OCI-LY7 (cell line): Measurements from ENCODE around the gene HOOK2. TPM values are rescaled to one million over a fixed set of nuclear protein-coding genes. Genes with fewer than 3 reads are reported as not detected.
"Not testable (repeated sequence)": the region's sequence is repeated elsewhere in the genome, so short reads cannot be mapped to it uniquely, and the experiment has no call there.

Experiments
- BruUV-seq: library from RNA; stranded (reverse); fragments of 400-500 nt; replicated peaks from 2 replicates; lab custom pipeline; 2021; lab: Mats Ljungman, UMichigan
- CTCF ChIA-PET: fragments of 300-600 bp; sonication (Branson Sonifier 250); formaldehyde crosslinking; loops from one replicate; lab custom pipeline; 2022; ENCODE audit warnings: antibody characterized with exemption; ENCODE audit not compliant: unreplicated experiment; lab: Charles Lee
- POLR2A ChIA-PET: fragments of 300-600 bp; sonication (Branson Sonifier 250); formaldehyde crosslinking; loops from one replicate; lab custom pipeline; 2022; ENCODE audit warnings: antibody characterized with exemption; lab: Charles Lee
- DNase-seq: peaks from one replicate; pipeline ENCODE4 v3.0.0-alpha.2; 2015; ENCODE audit warnings: low spot score
- H2AFZ ChIP-seq: fragments of 200-600 bp; sonication (generic), shearing (Covaris generic); 2 replicates; pipeline ENCODE4 v1.6.1; 2014; ENCODE audit warnings: mild to moderate bottlenecking, antibody characterized with exemption, low read length, moderate library complexity
- H3K27ac ChIP-seq: fragments of 200-600 bp; sonication (generic); 2 replicates; pipeline ENCODE4 v1.5.1; 2014; ENCODE audit warnings: mixed run types, low read depth, mild to moderate bottlenecking, moderate library complexity, low read length, inconsistent platforms; ENCODE audit not compliant: poor library complexity, severe bottlenecking
- H3K36me3 ChIP-seq: fragments of 200-600 bp; sonication (generic); 2 replicates; pipeline ENCODE4 v1.6.1; 2014; ENCODE audit warnings: mild to moderate bottlenecking, antibody characterized with exemption, low read length, moderate library complexity, mixed read lengths; ENCODE audit not compliant: insufficient read depth
- H3K4me1 ChIP-seq: fragments of 200-600 bp; sonication (generic); 2 replicates; pipeline ENCODE4 v1.5.1; 2014; ENCODE audit warnings: mild to moderate bottlenecking, low read length; ENCODE audit not compliant: insufficient read depth, poor library complexity, severe bottlenecking
- H3K4me2 ChIP-seq: fragments of 200-600 bp; sonication (generic); 2 replicates; pipeline ENCODE4 v1.6.1; 2014; ENCODE audit warnings: mild to moderate bottlenecking, low read length
- H3K4me3 ChIP-seq: fragments of 200-600 bp; sonication (generic); 2 replicates; pipeline ENCODE4 v1.5.1; 2014; ENCODE audit warnings: mild to moderate bottlenecking, low read depth, low read length; ENCODE audit not compliant: poor library complexity, severe bottlenecking
- H3K79me2 ChIP-seq: fragments of 200-600 bp; sonication (generic); 2 replicates; pipeline ENCODE4 v1.6.1; 2016; ENCODE audit warnings: low read depth, mild to moderate bottlenecking, low read length, moderate library complexity, mixed read lengths; ENCODE audit not compliant: insufficient read depth
- H3K9me2 ChIP-seq: fragments of 200-600 bp; sonication (generic); 2 replicates; pipeline ENCODE4 v1.6.1; 2016; ENCODE audit warnings: mild to moderate bottlenecking, low read length, mixed read lengths; ENCODE audit not compliant: insufficient read depth
- H3K9me3 ChIP-seq: fragments of 200-600 bp; sonication (generic); 2 replicates; pipeline ENCODE4 v1.6.1; 2014; ENCODE audit warnings: mild to moderate bottlenecking, mixed run types, low read length, mixed read lengths
- H4K20me1 ChIP-seq: fragments of 200-600 bp; sonication (generic); 2 replicates; pipeline ENCODE4 v1.6.1; 2014; ENCODE audit warnings: mild to moderate bottlenecking, antibody characterized with exemption, low read length, moderate library complexity, mixed read lengths; ENCODE audit not compliant: insufficient read depth
- EZH2phosphoT487 ChIP-seq: fragments of 200-600 bp; sonication (generic); IDR thresholded peaks from 2 replicates; pipeline ENCODE4 v1.6.1; 2018; ENCODE audit warnings: low read depth, borderline replicate concordance, mild to moderate bottlenecking, mixed run types, antibody characterized with exemption, low read length, moderate library complexity, mixed read lengths
- intact Hi-C: fragments of 100-400 bp; cut with micrococcal nuclease; formaldehyde crosslinking; loops from one replicate; pipeline ENCODE4 v1.10.0; 2022; ENCODE audit not compliant: unreplicated experiment
- total RNA-seq, 2 experiments: library from RNA; depleted of rRNA in 1 of 2; stranded (reverse); fragments of >200 nt in 1 of 2; shearing (Covaris generic) in 1 of 2; gene quantifications; 2 replicates each; pipeline ENCODE4 v1.2.3, GENCODE V29; 2014 to 2022
- TF ChIP-seq, protein P1 (sequence below): fragments of 200-600 bp; sonication (generic); conservative IDR thresholded peaks from 2 replicates; pipeline ENCODE4 v1.5.1; 2014; ENCODE audit warnings: mild to moderate bottlenecking, antibody characterized with exemption, low read length, moderate library complexity, mixed read lengths

Gene HOOK2
- total RNA-seq, 2 experiments from 2014 or later, result 9.1 to 28.8 TPM

- Histone ChIP-seq H3K4me1 (peaks cover 41% of the 10 kb centered on the region), H3K36me3 (peaks cover 65% of the 10 kb centered on the region), H2AFZ (no peak overlapping the region), H3K4me2 (no peak overlapping the region), H3K9me3 (no peaks in the 10 kb centered on the region), H3K27ac (no peak overlapping the region), H3K9me2 (no peaks in the 10 kb centered on the region), H3K79me2 (peaks cover 57% of the 10 kb centered on the region), H3K4me3 (no peak overlapping the region), H4K20me1 (peaks cover 9% of the 10 kb centered on the region)
- intact Hi-C loops, result no loop called here
- peak; percentile 10 for DNase-seq
- TF ChIP-seq EZH2phosphoT487, result no peak
- TF ChIP-seq, protein P1, sequence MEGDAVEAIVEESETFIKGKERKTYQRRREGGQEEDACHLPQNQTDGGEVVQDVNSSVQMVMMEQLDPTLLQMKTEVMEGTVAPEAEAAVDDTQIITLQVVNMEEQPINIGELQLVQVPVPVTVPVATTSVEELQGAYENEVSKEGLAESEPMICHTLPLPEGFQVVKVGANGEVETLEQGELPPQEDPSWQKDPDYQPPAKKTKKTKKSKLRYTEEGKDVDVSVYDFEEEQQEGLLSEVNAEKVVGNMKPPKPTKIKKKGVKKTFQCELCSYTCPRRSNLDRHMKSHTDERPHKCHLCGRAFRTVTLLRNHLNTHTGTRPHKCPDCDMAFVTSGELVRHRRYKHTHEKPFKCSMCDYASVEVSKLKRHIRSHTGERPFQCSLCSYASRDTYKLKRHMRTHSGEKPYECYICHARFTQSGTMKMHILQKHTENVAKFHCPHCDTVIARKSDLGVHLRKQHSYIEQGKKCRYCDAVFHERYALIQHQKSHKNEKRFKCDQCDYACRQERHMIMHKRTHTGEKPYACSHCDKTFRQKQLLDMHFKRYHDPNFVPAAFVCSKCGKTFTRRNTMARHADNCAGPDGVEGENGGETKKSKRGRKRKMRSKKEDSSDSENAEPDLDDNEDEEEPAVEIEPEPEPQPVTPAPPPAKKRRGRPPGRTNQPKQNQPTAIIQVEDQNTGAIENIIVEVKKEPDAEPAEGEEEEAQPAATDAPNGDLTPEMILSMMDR, result no peak
- no TSS peak for BruUV-seq
- ChIA-PET POLR2A (no interaction called here), CTCF (no interaction called here)
These were observed 45.3 kb downstream of the HOOK2 start for GRCh38 chr19:12730064-12730463.

DNA sequence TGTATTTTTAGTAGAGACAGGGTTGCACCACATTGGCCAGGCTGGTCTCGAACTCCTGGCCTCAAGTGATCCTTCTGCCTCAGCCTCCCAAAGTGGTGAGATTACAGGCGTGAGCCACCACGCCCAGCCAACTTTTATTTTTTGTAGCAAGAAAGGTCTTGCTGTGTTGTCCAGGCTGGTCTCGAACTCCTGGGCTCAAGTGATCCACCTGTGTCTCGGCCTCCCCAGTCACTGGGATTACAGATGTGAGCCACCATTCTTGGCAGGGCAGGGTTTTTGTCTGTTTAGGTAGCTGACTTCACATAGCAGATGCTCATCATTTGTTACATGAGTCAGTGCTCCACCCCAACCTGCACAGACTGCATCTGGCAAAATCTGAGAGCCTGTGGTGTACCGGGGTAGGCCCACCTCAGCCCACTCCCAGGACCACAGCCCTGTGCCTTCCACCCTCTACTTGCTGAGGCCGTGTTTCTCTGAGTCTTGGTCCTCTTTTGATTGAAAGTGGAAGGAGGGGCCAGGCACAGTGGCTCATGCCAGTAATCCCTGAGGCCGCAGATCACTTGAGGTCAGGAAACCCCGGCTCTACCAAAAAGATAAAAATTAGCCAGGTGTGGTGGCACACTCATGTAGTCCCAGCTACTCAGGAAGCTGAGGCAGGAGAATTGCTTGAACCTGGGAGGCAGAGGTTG, 47.5 kb downstream of the HOOK2 start:
- Histone ChIP-seq H3K4me1 (peaks cover 41% of the 10 kb centered on the region), H3K9me2 (no peaks in the 10 kb centered on the region), H4K20me1 (peaks cover 5% of the 10 kb centered on the region), H3K79me2 (peaks cover 49% of the 10 kb centered on the region), H3K9me3 (no peaks in the 10 kb centered on the region), H3K27ac (no peak overlapping the region), H3K36me3 (peaks cover 61% of the 10 kb centered on the region), H2AFZ (no peak overlapping the region), H3K4me3 (no peak overlapping the region), H3K4me2 (no peak overlapping the region)
- no peak for DNase-seq
- ChIA-PET CTCF (no interaction called here), POLR2A (no interaction called here)
- no TSS peak for BruUV-seq
- intact Hi-C loops, result no loop called here
- TF ChIP-seq, protein P1, result no peak
- no peak for TF ChIP-seq EZH2phosphoT487

GRCh38 chr19:12726988-12727316, 48.4 kb downstream of the HOOK2 start:
- H3K9me2 ChIP-seq, result no peaks in the 10 kb centered on the region
- BruUV-seq, result no TSS peak
- intact Hi-C loops, result no loop called here

DNA sequence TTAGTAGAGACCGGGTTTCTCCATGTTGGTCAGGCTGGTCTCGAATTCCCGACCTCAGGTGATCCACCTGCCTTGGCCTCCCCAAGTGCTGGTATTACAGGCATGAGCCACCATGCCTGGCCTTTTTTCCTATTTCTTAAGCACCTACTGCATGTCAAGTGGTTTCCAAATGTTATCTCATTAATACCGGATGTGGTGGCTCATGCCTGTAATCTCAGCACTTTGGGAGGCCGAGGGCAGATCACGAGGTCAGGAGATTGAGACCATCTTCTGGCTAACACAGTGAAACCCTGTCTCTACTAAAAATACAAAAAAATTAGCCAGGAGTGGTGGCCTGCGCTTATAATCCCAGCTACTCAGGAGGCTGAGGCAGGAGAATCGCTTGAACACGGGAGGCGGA, 49.7 kb downstream of the HOOK2 start:
- H3K4me1 ChIP-seq, result peaks cover 35% of the 10 kb centered on the region
- POLR2A ChIA-PET, H3K4me2 ChIP-seq, H3K4me3 ChIP-seq, H3K9me3 ChIP-seq, H4K20me1 ChIP-seq, H3K27ac ChIP-seq, H2AFZ ChIP-seq, BruUV-seq, DNase-seq, H3K9me2 ChIP-seq, intact Hi-C loops: not testable (repeated sequence)
- peaks cover 55% of the 10 kb centered on the region for H3K36me3 ChIP-seq
- peaks cover 49% of the 10 kb centered on the region for H3K79me2 ChIP-seq
- CTCF ChIA-PET, result interaction anchor here (0.7 kb wide), 1 partner anchor 21 kb away, joined by 4 read pairs; no protein-coding TSS in a partner anchor

More at GRCh38 chr19:12726988-12727316, 48.4 kb downstream of the HOOK2 start:
- peaks cover 49% of the 10 kb centered on the region for H3K79me2 ChIP-seq
- H3K4me2 ChIP-seq, result peak overlapping the region; percentile 32; the same call in 1 of the 2 replicates
- no peaks in the 10 kb centered on the region for H3K9me3 ChIP-seq
- DNase-seq, result peak; percentile 39
- peaks cover 57% of the 10 kb centered on the region for H3K36me3 ChIP-seq
- TF ChIP-seq EZH2phosphoT487, result no peak
- TF ChIP-seq, protein P1, result no peak
- ChIA-PET CTCF (no interaction called here), POLR2A (no interaction called here)
- peaks cover 32% of the 10 kb centered on the region for H3K4me1 ChIP-seq
- peak overlapping the region; percentile 63 for H3K27ac ChIP-seq
- H4K20me1 ChIP-seq, result no peaks in the 10 kb centered on the region
- H2AFZ ChIP-seq, result no peak overlapping the region
- no peak overlapping the region for H3K4me3 ChIP-seq
